PC-3 (cell line): Measurements from ENCODE around the gene DYSF. TPM values are rescaled to one million over a fixed set of nuclear protein-coding genes. Genes with fewer than 3 reads are reported as not detected.

ENCODE experiments used
- ATAC-seq: fragments of 200-7000 bp; cut with Tn5 transposase; 2 replicates; pipeline ENCODE4 v1.9.1; 2020; ENCODE audit warnings: mild to moderate bottlenecking, moderate library complexity
- BruUV-seq: library from RNA; stranded (reverse); fragments of 400-500 nt; replicated peaks from 2 replicates; lab custom pipeline; 2021; lab: Mats Ljungman, UMichigan
- CTCF ChIA-PET: fragments of 300-600 bp; sonication (Branson Sonifier 250); formaldehyde crosslinking; loops from one replicate; lab custom pipeline; 2022; ENCODE audit warnings: antibody characterized with exemption; lab: Charles Lee
- POLR2A ChIA-PET: fragments of 300-600 bp; sonication (Branson Sonifier 250); formaldehyde crosslinking; loops from one replicate; lab custom pipeline; 2022; ENCODE audit warnings: antibody characterized with exemption; ENCODE audit not compliant: unreplicated experiment; lab: Charles Lee
- DNase-seq: peaks from one replicate; pipeline ENCODE4 v3.0.0-alpha.2; 2015
- H2AFZ ChIP-seq: fragments of 300-600 bp; sonication (generic); 2 replicates; pipeline ENCODE4 v1.6.0; 2016; ENCODE audit warnings: antibody characterized with exemption, low read length
- H3F3A ChIP-seq: fragments of 300-600 bp; sonication (generic); one replicate; pipeline ENCODE4 v1.6.0; 2017; ENCODE audit warnings: antibody characterized with exemption, low read length, control low read depth, mild to moderate bottlenecking; ENCODE audit not compliant: unreplicated experiment
- H3K27ac ChIP-seq: fragments of 300-600 bp; sonication (generic); 2 replicates; pipeline ENCODE4 v1.5.1; 2016; ENCODE audit warnings: mild to moderate bottlenecking, low read length
- H3K27me3 ChIP-seq: fragments of 300-600 bp; sonication (generic); 2 replicates; pipeline ENCODE4 v1.6.1; 2016; ENCODE audit warnings: low read length, mixed read lengths
- H3K36me3 ChIP-seq: fragments of 300-600 bp; sonication (generic); 2 replicates; pipeline ENCODE4 v1.6.1; 2016; ENCODE audit warnings: low read depth, mixed run types, low read length, mixed read lengths
- H3K4me1 ChIP-seq: fragments of 300-600 bp; sonication (generic); 2 replicates; pipeline ENCODE4 v1.5.1; 2016; ENCODE audit warnings: low read length; ENCODE audit not compliant: insufficient read depth
- H3K4me2 ChIP-seq: fragments of 300-600 bp; sonication (generic); 2 replicates; pipeline ENCODE4 v1.6.0; 2016; ENCODE audit warnings: low read length
- H3K4me3 ChIP-seq: fragments of 300-600 bp; sonication (generic); 2 replicates; pipeline ENCODE4 v1.5.1; 2016; ENCODE audit warnings: mild to moderate bottlenecking, low read length, mixed read lengths
- H3K79me2 ChIP-seq: fragments of 300-600 bp; sonication (generic); 2 replicates; pipeline ENCODE4 v1.6.1; 2017; ENCODE audit warnings: low read length, mixed read lengths
- H3K9ac ChIP-seq: fragments of 300-600 bp; sonication (generic); 2 replicates; pipeline ENCODE4 v1.6.0; 2016; ENCODE audit warnings: mild to moderate bottlenecking, low read length
- H3K9me2 ChIP-seq: fragments of 300-600 bp; sonication (generic); replicated peaks from 2 replicates; pipeline ENCODE4 v1.6.1; 2016; ENCODE audit warnings: mixed run types, low read length, mixed read lengths
- H3K9me3 ChIP-seq: fragments of 300-600 bp; sonication (generic); 2 replicates; pipeline ENCODE4 v1.6.1; 2016; ENCODE audit warnings: low read length, mixed read lengths
- H4K20me1 ChIP-seq: fragments of 300-600 bp; sonication (generic); 2 replicates; pipeline ENCODE4 v1.6.1; 2016; ENCODE audit warnings: low read length, mixed read lengths
- CTCF ChIP-seq: fragments of 300-600 bp; sonication (generic); conservative IDR thresholded peaks from 2 replicates; pipeline ENCODE4 v1.5.1; 2017; ENCODE audit warnings: antibody characterized with exemption, low read depth, mild to moderate bottlenecking, low read length
- EZH2 ChIP-seq: fragments of 300-600 bp; sonication (generic); IDR thresholded peaks from one replicate; pipeline ENCODE4 v1.6.1; 2017; ENCODE audit warnings: antibody characterized with exemption, mild to moderate bottlenecking, low read length; ENCODE audit not compliant: unreplicated experiment
- EZH2phosphoT487 ChIP-seq: fragments of 300-600 bp; sonication (generic); IDR thresholded peaks from 2 replicates; pipeline ENCODE4 v1.6.1; 2018; ENCODE audit warnings: mild to moderate bottlenecking, antibody characterized with exemption, low read length, borderline replicate concordance
- intact Hi-C: fragments of 100-400 bp; cut with micrococcal nuclease; formaldehyde crosslinking; loops from 2 replicates; pipeline ENCODE4 v1.9.0; 2023
- total RNA-seq: library from RNA; depleted of rRNA; stranded (reverse); fragments of >200 nt; gene quantifications from 2 replicates; pipeline ENCODE4 v1.2.3, GENCODE V29; 2014

Gene DYSF
- total RNA-seq, 1 experiment from 2014 or later = 13.0 TPM

GRCh38 chr2:71557321-71557720 is 104.0 kb downstream of the DYSF start:
- POLR2A ChIA-PET = no interaction called here
- Histone ChIP-seq H2AFZ (no peak overlapping the region), H3K36me3 (no peaks in the 10 kb centered on the region), H3K79me2 (no peaks in the 10 kb centered on the region), H3K27me3 (no peaks in the 10 kb centered on the region), H3F3A (no peaks in the 10 kb centered on the region), H3K4me1 (no peaks in the 10 kb centered on the region), H3K9ac (no peak overlapping the region), H3K4me2 (no peak overlapping the region), H3K27ac (no peak overlapping the region), H3K4me3 (no peak overlapping the region), H3K9me2 (no peaks in the 10 kb centered on the region), H4K20me1 (no peaks in the 10 kb centered on the region), H3K9me3 (no peaks in the 10 kb centered on the region)
- DNase-seq = no peak
- intact Hi-C loops = no loop called here
- TF ChIP-seq EZH2phosphoT487 = no peak
- no peak for TF ChIP-seq CTCF
- no peak for TF ChIP-seq EZH2
- BruUV-seq = no TSS peak
- ATAC-seq = no peak
- CTCF ChIA-PET = no interaction called here

GRCh38 chr2:71558300-71559051 is 105.1 kb downstream of the DYSF start:
- intact Hi-C loops = no loop called here
- no peaks in the 10 kb centered on the region for H4K20me1 ChIP-seq
- H3K4me1 ChIP-seq = no peaks in the 10 kb centered on the region
- TF ChIP-seq CTCF (no peak), EZH2phosphoT487 (no peak), EZH2 (no peak)
- H3K79me2 ChIP-seq = no peaks in the 10 kb centered on the region
- no peaks in the 10 kb centered on the region for H3K9me3 ChIP-seq
- no peaks in the 10 kb centered on the region for H3F3A ChIP-seq
- H3K27me3 ChIP-seq = no peaks in the 10 kb centered on the region
- no peaks in the 10 kb centered on the region for H3K36me3 ChIP-seq
- ChIA-PET CTCF (no interaction called here), POLR2A (no interaction called here)
- no peaks in the 10 kb centered on the region for H3K9me2 ChIP-seq
- no peak overlapping the region for H3K4me3 ChIP-seq
- no peak overlapping the region for H3K4me2 ChIP-seq
- no peak overlapping the region for H2AFZ ChIP-seq
- no peak overlapping the region for H3K9ac ChIP-seq
- no peak overlapping the region for H3K27ac ChIP-seq
- no TSS peak for BruUV-seq
- DNase-seq (no peak), ATAC-seq (no peak)

- H3K9me2 ChIP-seq = no peaks in the 10 kb centered on the region
- no peak for DNase-seq
- ChIA-PET CTCF (no interaction called here), POLR2A (no interaction called here)
- no peak overlapping the region for H3K4me2 ChIP-seq
- H2AFZ ChIP-seq = no peak overlapping the region
- H3K27ac ChIP-seq = no peak overlapping the region
- no peaks in the 10 kb centered on the region for H3K27me3 ChIP-seq
- no peaks in the 10 kb centered on the region for H3F3A ChIP-seq
- no peak for ATAC-seq
- TF ChIP-seq EZH2phosphoT487 (no peak), CTCF (no peak), EZH2 (no peak)
- no peak overlapping the region for H3K9ac ChIP-seq
- H3K36me3 ChIP-seq = no peaks in the 10 kb centered on the region
- H3K9me3 ChIP-seq = no peaks in the 10 kb centered on the region
- no peak overlapping the region for H3K4me3 ChIP-seq
- intact Hi-C loops = no loop called here
- H3K4me1 ChIP-seq = peaks cover 3% of the 10 kb centered on the region; the same call in 1 of the 2 replicates
- H4K20me1 ChIP-seq = no peaks in the 10 kb centered on the region
- no peaks in the 10 kb centered on the region for H3K79me2 ChIP-seq
- BruUV-seq = no TSS peak
Measured at GRCh38 chr2:71559080-71559827, 105.9 kb downstream of the DYSF start.
